ENCODE results near the gene EFEMP1.

DNA sequence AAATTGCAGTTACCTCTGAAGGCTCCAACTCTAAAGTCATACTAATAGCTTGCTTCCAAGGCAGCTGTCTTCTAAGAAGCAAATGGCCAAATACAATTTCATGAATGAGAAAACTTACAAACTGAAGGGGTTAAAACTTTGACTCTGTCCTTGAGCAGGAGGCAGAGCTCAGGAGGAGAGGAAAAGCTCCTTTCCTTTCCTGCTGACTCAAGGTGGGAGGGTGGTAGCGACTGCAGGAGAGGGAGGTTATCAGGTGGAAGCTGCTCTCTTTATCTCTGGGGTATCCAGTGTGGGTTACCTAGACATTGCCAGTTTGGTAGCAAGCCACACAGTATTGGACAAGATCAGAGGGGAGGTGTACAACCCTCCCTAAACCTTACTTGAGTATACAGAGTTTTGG is 2.7 kb upstream of the EFEMP1 start:
- TF ChIP-seq, protein P1, sequence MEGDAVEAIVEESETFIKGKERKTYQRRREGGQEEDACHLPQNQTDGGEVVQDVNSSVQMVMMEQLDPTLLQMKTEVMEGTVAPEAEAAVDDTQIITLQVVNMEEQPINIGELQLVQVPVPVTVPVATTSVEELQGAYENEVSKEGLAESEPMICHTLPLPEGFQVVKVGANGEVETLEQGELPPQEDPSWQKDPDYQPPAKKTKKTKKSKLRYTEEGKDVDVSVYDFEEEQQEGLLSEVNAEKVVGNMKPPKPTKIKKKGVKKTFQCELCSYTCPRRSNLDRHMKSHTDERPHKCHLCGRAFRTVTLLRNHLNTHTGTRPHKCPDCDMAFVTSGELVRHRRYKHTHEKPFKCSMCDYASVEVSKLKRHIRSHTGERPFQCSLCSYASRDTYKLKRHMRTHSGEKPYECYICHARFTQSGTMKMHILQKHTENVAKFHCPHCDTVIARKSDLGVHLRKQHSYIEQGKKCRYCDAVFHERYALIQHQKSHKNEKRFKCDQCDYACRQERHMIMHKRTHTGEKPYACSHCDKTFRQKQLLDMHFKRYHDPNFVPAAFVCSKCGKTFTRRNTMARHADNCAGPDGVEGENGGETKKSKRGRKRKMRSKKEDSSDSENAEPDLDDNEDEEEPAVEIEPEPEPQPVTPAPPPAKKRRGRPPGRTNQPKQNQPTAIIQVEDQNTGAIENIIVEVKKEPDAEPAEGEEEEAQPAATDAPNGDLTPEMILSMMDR (IDR thresholded peaks at IDR 0.05) = no peak
- TF ChIP-seq SMAD3 (CRISPR knock-in tag; IDR thresholded peaks at IDR 0.05; ENCODE audit: borderline replicate concordance) (no peak), CREM (CRISPR knock-in tag; IDR thresholded peaks at IDR 0.05) (no peak), NR2C2 (CRISPR knock-in tag; IDR thresholded peaks at IDR 0.05) (no peak), RELA (CRISPR knock-in tag; IDR thresholded peaks at IDR 0.05; ENCODE audit: borderline replicate concordance) (no peak), SP1 (CRISPR knock-in tag; conservative IDR thresholded peaks at IDR 0.05) (no peak), CBFB (CRISPR knock-in tag; IDR thresholded peaks at IDR 0.05; ENCODE audit: low read depth) (no peak), GTF2I (CRISPR knock-in tag; conservative IDR thresholded peaks at IDR 0.05) (no peak)
- TF ChIP-seq, protein P2, sequence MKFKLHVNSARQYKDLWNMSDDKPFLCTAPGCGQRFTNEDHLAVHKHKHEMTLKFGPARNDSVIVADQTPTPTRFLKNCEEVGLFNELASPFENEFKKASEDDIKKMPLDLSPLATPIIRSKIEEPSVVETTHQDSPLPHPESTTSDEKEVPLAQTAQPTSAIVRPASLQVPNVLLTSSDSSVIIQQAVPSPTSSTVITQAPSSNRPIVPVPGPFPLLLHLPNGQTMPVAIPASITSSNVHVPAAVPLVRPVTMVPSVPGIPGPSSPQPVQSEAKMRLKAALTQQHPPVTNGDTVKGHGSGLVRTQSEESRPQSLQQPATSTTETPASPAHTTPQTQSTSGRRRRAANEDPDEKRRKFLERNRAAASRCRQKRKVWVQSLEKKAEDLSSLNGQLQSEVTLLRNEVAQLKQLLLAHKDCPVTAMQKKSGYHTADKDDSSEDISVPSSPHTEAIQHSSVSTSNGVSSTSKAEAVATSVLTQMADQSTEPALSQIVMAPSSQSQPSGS (CRISPR knock-in tag; IDR thresholded peaks at IDR 0.05; ENCODE audit: borderline replicate concordance, low read depth) = no peak
- TF ChIP-seq, protein P3, sequence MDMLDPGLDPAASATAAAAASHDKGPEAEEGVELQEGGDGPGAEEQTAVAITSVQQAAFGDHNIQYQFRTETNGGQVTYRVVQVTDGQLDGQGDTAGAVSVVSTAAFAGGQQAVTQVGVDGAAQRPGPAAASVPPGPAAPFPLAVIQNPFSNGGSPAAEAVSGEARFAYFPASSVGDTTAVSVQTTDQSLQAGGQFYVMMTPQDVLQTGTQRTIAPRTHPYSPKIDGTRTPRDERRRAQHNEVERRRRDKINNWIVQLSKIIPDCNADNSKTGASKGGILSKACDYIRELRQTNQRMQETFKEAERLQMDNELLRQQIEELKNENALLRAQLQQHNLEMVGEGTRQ (CRISPR knock-in tag; IDR thresholded peaks at IDR 0.05) = no peak
- TF ChIP-seq, protein P4, sequence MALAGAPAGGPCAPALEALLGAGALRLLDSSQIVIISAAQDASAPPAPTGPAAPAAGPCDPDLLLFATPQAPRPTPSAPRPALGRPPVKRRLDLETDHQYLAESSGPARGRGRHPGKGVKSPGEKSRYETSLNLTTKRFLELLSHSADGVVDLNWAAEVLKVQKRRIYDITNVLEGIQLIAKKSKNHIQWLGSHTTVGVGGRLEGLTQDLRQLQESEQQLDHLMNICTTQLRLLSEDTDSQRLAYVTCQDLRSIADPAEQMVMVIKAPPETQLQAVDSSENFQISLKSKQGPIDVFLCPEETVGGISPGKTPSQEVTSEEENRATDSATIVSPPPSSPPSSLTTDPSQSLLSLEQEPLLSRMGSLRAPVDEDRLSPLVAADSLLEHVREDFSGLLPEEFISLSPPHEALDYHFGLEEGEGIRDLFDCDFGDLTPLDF (CRISPR knock-in tag; IDR thresholded peaks at IDR 0.05) = no peak

All from WTC11 (cell line).